Calu3 (cell line): ENCODE measurements around the gene SORBS1. TPM values are rescaled to one million over a fixed set of nuclear protein-coding genes. Genes with fewer than 3 reads are reported as not detected.

Experiments
- BruUV-seq: library from RNA; stranded (reverse); fragments of 400-500 nt; replicated peaks from 2 replicates; lab custom pipeline; 2021; lab: Mats Ljungman, UMichigan
- CTCF ChIA-PET: fragments of 300-600 bp; sonication (Branson Sonifier 250); formaldehyde crosslinking; loops from one replicate; lab custom pipeline; 2022; ENCODE audit warnings: antibody characterized with exemption; lab: Charles Lee
- DNase-seq: peaks from one replicate; pipeline ENCODE4 v3.0.0; 2022
- H3K27ac Mint-ChIP-seq: one replicate; pipeline ENCODE4 v1.8.0; 2022; ENCODE audit warnings: mixed read lengths; ENCODE audit not compliant: unreplicated experiment
- H3K27me3 Mint-ChIP-seq: one replicate; pipeline ENCODE4 v1.8.0; 2022; ENCODE audit warnings: mixed read lengths; ENCODE audit not compliant: unreplicated experiment
- H3K36me3 Mint-ChIP-seq: one replicate; pipeline ENCODE4 v1.8.0; 2022; ENCODE audit warnings: mild to moderate bottlenecking, moderate library complexity, mixed read lengths; ENCODE audit not compliant: insufficient read depth, unreplicated experiment
- H3K4me1 Mint-ChIP-seq: one replicate; pipeline ENCODE4 v1.8.0; 2022; ENCODE audit warnings: mild to moderate bottlenecking, low read depth, mixed read lengths; ENCODE audit not compliant: unreplicated experiment
- H3K4me3 Mint-ChIP-seq: one replicate; pipeline ENCODE4 v1.8.0; 2022; ENCODE audit warnings: mild to moderate bottlenecking, low read depth, moderate library complexity, mixed read lengths; ENCODE audit not compliant: unreplicated experiment
- H3K9me3 Mint-ChIP-seq: one replicate; pipeline ENCODE4 v1.8.0; 2022; ENCODE audit warnings: low read depth, mixed read lengths; ENCODE audit not compliant: unreplicated experiment
- CTCF ChIP-seq: fragments of 200-600 bp; IDR thresholded peaks from one replicate; pipeline ENCODE4 v1.8.0; 2022; ENCODE audit warnings: antibody characterized with exemption; ENCODE audit not compliant: unreplicated experiment
- intact Hi-C: fragments of 100-400 bp; cut with micrococcal nuclease; formaldehyde crosslinking; loops from one replicate; pipeline ENCODE4 v1.10.0; 2022; ENCODE audit not compliant: unreplicated experiment
- total RNA-seq: library from RNA; stranded (reverse); gene quantifications from 2 replicates; pipeline ENCODE4 v1.2.3, GENCODE V29; 2022

SORBS1 gene
- total RNA-seq, 1 experiment from 2014 or later: 2.8 TPM

GRCh38 chr10:95391581-95392216, 169.5 kb downstream of the SORBS1 start:
- Mint-ChIP-seq H3K4me1 (peaks cover 18% of the 10 kb centered on the region), H3K36me3 (peaks cover 5% of the 10 kb centered on the region), H3K9me3 (no peaks in the 10 kb centered on the region), H3K27ac (no peak overlapping the region), H3K4me3 (no peak overlapping the region), H3K27me3 (no peaks in the 10 kb centered on the region)
- no TSS peak for BruUV-seq
- TF ChIP-seq CTCF: no peak
- DNase-seq: no peak
- intact Hi-C loops: no loop called here
- CTCF ChIA-PET: no interaction called here

GRCh38 chr10:95391164-95391563, 170.0 kb downstream of the SORBS1 start:
- no peaks in the 10 kb centered on the region for H3K27me3 Mint-ChIP-seq
- DNase-seq: no peak
- no peak overlapping the region for H3K4me3 Mint-ChIP-seq
- H3K4me1 Mint-ChIP-seq: peaks cover 18% of the 10 kb centered on the region
- intact Hi-C loops: no loop called here
- CTCF ChIA-PET: no interaction called here
- H3K27ac Mint-ChIP-seq: no peak overlapping the region
- TF ChIP-seq CTCF: no peak
- no TSS peak for BruUV-seq
- peaks cover 5% of the 10 kb centered on the region for H3K36me3 Mint-ChIP-seq
- no peaks in the 10 kb centered on the region for H3K9me3 Mint-ChIP-seq

- BruUV-seq: no TSS peak
- DNase-seq: no peak
- CTCF ChIA-PET: no interaction called here
- H3K4me3 Mint-ChIP-seq: no peak overlapping the region
- H3K27me3 Mint-ChIP-seq: no peaks in the 10 kb centered on the region
- H3K36me3 Mint-ChIP-seq: peaks cover 5% of the 10 kb centered on the region
- H3K9me3 Mint-ChIP-seq: no peaks in the 10 kb centered on the region
- H3K4me1 Mint-ChIP-seq: peaks cover 16% of the 10 kb centered on the region
- TF ChIP-seq CTCF: no peak
- intact Hi-C loops: no loop called here
- no peak overlapping the region for H3K27ac Mint-ChIP-seq
These were observed 171.2 kb downstream of the SORBS1 start for GRCh38 chr10:95389982-95390381.

- no peak for TF ChIP-seq CTCF
- DNase-seq: no peak
- Mint-ChIP-seq H3K27me3 (no peaks in the 10 kb centered on the region), H3K36me3 (peaks cover 2% of the 10 kb centered on the region), H3K27ac (no peak overlapping the region), H3K9me3 (no peaks in the 10 kb centered on the region), H3K4me3 (no peak overlapping the region), H3K4me1 (peaks cover 8% of the 10 kb centered on the region)
- no TSS peak for BruUV-seq
- CTCF ChIA-PET: interaction anchor here (1.5 kb wide), 1 partner anchor 18 kb away, joined by 6 read pairs; no protein-coding TSS in a partner anchor
- intact Hi-C loops: no loop called here
These were observed 172.0 kb downstream of the SORBS1 start for GRCh38 chr10:95389176-95389575.
